IPS-18c (cell line): ENCODE results near the gene NOS1AP.

Experiments
- H3K4me3 ChIP-seq: 2 replicates; pipeline ENCODE4 v1.7.0; 2013; ENCODE audit warnings: low read depth, mild to moderate bottlenecking, low read length, moderate library complexity; ENCODE audit not compliant: insufficient read depth
- H3K9me3 ChIP-seq: one replicate; pipeline ENCODE4 v1.6.1; 2013; ENCODE audit warnings: mild to moderate bottlenecking, low read length, moderate library complexity; ENCODE audit not compliant: control insufficient read depth, insufficient read depth

NOS1AP gene

DNA sequence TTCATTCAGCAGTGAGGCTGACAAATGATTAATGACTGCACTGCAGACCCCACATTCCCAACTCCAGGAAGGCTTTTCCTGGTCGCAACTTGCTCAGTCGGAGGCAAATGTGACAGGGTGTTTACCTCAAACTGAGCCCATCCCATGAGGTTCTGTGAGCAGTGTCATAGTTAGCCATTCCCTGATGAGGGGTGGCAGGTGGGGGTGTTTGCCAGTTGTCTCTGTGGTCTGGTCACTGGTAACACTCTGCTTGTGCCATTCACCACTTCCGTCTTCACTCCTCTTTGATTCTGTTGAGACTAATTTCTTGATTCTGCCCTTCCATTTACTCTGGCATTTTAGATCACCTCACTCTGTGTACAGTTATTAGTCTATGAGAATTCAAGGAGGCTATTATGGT, 73.5 kb downstream of the NOS1AP start:
- Histone ChIP-seq H3K9me3 (no peaks in the 10 kb centered on the region), H3K4me3 (no peak overlapping the region)

DNA sequence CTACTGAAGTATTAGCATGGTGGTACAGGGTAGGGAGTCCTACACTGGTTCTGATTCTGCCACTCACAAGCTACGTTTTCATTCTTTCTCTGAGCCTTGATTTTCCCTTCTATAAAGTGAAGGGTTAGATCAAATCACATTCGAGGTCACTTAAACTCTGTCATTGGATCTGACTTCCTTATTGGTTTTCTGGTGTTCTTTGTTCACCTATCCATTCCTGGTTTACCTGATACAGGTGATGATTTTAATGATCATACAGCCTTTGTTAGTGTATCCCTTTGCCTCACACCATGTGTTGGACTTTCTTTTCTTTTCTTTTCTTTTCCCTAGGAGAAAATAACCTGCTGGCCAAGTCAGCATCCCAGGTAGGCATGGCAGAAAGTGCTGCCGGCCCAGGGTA, 74.8 kb downstream of the NOS1AP start:
- H3K9me3 ChIP-seq: no peaks in the 10 kb centered on the region
- no peak overlapping the region for H3K4me3 ChIP-seq

DNA sequence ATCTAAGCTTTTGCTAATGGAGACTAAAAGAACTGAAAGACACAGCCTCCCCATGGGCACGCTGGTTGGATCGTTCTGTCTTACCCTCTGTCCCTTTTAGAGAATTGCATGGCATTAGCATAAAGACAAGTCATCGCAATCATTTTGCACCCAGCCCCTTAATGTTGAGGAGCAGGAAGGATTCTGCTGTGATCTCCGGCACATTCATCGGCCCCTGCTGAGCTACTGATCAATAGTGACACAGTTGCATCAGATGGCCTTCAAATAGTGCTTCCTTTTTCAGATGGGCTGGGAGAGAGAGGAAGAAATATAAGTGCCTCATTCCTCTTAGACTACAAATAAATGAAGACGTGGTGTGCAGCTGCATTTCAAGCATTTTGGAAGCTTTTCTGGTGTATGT, 75.4 kb downstream of the NOS1AP start:
- Histone ChIP-seq H3K9me3 (no peaks in the 10 kb centered on the region), H3K4me3 (no peak overlapping the region)

DNA sequence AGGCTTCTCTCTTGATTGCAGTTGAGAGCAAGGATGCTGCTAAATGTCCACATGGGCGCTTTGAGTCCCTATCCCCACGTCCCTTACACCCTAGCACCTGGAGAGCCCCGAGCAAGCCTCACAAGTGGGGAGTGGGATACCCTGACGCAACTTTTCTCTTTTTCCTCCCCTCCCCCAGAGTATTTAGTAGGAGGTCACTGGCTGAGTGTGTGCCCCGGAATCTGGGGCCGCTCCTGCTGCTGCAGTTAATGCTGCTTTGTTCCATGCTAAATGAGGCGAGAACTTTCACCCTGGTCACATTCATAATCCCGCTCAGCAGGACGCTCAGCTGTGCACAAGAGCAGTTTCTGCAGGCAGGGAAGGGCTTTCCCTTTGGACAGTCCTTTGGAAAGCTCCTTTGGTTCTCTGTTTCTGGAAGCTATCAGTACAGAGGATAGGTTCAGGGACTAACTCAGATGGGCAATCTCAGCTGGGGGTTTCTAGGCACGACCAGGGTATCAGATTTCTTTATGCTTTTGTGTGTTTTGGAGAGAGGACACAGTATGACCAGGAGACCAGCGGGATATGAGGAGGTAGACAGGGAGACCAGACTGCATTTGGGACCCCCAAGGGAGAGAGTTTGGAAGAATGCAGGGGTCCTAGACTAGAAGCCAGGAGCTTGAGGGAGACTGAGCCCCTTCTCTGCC, 75.9 kb downstream of the NOS1AP start:
- Histone ChIP-seq H3K9me3 (no peaks in the 10 kb centered on the region), H3K4me3 (no peak overlapping the region)

DNA sequence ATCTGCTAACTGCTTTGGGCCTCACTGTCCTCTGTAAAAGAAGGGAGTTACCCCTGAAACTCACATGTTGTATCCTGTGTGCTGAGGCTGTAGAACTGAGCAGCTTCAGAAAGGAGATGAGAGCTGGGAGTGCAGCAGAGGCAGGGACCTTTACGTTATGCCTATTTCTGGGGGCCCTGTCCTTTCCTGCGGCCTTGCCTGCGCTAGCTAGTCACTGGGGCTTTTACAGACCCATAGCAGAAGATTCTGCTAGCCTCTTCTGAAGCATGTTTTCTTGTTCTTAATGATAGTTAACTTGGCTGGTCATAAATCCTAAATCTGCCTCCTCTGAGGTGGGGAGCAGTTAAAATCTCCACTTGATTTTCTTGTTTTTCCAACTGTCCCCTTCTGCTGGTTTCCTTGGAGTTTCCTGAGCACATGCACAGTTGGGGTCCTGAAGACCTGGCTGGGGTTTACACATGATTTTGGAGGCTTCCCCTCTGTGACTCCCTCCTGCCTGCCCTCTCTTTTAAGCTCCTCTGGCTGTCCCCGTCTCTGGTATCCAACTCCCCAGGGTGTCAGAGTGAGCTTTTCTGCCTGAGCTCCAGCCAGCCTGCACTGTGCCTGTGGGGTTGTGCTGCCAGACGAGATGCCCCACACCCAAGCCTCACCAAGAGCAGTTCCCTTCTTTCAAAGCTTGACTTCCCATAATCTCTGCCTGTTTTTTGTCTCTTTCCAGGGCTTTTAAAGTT, 76.6 kb downstream of the NOS1AP start:
- H3K4me3 ChIP-seq: no peak overlapping the region
- H3K9me3 ChIP-seq: no peaks in the 10 kb centered on the region

DNA sequence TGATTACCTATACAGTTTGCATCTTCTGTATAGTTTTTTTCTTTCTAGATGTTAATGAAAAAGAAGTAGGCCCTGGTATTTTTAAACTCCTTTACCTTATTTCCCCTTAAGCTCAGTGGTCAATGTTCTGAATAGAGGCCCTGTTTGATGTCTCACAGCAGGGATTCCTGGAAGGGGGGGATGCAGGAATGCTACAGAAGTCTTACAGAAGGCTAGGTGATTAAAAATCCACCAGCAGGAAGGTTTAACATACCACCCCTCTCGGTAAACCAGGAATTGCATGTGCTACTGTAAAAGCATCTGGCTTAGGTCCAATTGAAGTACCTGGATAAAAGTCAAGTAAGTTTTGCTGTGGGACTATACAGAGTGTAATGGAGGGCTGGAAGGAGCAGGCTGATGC, 78.3 kb downstream of the NOS1AP start:
- H3K9me3 ChIP-seq: no peaks in the 10 kb centered on the region
- H3K4me3 ChIP-seq: peak overlapping the region; percentile 11; the same call in 1 of the 2 replicates

DNA sequence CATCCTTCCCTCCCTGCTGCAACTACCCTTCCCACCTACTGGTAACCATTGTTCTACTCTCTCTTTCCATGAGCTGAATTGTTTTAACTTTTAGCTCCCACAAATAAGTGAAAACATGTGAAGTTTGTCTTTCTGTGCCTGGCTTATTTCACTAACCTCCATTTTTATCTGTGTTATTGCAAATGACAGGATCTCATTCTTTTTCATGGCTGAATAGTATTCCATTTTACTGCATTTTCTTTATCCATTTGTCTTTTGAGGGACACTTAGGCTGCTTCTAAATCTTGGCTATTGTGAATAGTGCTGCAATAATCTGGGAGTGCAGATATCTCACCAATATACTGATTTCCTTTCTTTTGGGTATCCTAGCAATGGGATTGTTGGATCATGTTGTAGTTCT, 80.6 kb downstream of the NOS1AP start:
- H3K4me3 ChIP-seq: no peak overlapping the region

DNA sequence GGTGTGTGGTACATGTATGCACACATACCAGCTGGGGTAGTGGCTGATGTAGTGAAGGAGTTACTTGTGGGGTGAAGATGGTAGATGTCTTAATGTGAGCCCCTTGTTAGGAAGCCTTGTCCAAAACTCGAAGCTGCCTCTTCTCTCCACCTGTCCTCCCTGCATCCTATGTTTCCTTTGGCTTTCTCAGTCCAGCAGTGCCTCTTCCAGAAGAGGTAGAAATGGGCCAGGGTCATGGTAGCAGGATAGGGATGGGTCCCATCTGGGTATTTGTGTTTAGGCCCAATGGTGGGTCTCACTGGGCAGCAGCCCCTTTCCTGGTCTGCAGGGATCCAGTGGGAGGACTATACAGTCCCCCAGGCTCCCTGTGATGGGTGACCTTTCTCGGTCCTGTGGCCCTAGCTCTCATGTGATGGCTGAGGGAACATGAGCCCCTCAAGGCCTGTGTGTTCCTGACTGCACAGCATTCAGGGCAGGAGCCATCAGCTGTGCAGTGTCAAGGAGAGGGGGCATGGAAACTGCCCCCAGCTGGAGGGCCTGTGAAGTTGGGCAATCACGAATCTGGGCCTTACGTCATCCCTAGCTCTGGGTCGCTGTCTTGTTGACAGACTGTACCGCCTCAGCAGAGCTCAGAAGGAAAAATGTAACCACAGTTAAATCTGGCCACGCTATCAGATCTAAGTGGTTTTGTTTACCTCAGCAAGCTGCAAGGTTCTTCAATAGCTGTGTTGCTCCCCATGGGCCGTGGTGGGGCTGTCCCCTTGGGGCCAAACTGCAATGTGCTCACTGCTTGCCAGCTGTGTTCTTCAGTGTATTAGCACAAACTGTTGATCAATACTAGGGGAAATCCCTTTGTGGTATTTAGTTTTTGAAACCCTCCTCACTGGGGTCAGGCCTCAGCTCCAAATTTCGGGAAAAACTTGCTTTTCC, 82.7 kb downstream of the NOS1AP start:
- Histone ChIP-seq H3K4me3 (no peak overlapping the region), H3K9me3 (no peaks in the 10 kb centered on the region)

More for the DNA sequence above, 80.6 kb downstream of the NOS1AP start:
- no peaks in the 10 kb centered on the region for H3K9me3 ChIP-seq

DNA sequence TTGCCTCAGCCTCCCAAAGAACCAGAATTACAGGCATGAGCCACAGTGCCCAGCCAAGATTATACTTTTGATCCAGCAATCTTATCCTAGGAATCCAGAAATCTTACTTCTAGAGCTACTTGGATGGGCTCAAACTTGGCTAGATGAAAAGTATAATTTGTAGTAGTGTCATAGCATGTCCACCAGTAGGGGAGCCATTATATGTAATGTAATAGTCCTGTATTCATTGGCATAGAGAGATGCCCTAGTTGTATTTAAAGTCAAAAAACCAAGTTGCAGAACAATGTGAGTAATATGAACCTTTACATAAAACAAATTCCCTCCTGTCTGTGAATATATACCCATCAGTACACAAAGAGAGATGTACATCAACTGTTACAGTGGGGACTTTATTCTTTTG, 83.9 kb downstream of the NOS1AP start:
- Histone ChIP-seq H3K9me3 (no peaks in the 10 kb centered on the region), H3K4me3 (no peak overlapping the region)

DNA sequence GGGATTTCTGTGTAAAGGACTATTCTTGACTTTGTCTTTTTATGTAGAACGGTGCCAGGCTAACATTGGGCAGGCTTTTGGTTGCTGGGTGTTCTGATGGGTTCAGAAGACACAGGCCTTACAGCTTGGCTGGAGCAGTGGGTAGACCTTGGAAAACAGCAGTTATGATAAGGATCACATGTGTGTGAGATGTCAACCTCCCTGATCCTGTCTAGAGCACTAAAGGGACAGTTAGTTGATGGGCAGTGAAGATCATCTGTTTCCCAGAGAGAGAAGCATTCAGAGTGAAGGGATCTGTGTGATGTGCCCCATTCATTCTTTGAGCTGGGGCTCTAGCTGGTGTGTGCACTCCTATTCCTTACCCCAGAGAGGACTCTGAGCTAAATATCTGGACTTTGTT, 88.0 kb downstream of the NOS1AP start:
- Histone ChIP-seq H3K4me3 (no peak overlapping the region), H3K9me3 (no peaks in the 10 kb centered on the region)

DNA sequence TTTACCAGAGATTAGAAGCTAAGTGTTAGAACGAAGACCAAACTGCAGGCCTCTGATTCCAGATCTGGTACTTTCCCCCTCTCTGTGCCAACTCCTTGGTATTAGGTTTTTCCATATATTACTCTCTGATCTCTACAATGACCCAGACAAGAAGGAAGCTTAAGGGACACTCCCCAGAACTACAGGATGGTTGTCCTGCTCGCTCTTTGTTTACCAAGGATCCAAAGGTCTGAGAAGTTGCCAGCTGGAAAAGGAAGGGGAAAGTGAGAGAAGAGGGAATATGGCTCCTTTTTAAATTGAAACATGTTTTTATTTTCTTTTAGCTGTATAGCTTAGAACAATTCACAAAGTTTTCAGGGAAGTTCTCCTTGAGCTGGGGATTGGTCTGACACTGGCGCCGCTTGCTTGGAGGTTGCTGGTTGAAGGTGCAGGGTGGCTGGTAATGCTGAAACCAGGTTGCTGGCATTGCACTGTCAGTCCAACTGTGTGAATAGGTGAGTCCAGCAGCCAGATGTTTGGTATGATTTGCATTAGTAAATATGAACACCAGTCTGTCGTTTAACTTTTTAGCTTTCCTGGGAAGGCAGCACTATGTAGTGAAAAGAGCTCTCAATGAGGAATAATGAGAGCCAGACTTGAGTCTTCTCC, 89.3 kb downstream of the NOS1AP start:
- Histone ChIP-seq H3K9me3 (no peaks in the 10 kb centered on the region), H3K4me3 (no peak overlapping the region)

DNA sequence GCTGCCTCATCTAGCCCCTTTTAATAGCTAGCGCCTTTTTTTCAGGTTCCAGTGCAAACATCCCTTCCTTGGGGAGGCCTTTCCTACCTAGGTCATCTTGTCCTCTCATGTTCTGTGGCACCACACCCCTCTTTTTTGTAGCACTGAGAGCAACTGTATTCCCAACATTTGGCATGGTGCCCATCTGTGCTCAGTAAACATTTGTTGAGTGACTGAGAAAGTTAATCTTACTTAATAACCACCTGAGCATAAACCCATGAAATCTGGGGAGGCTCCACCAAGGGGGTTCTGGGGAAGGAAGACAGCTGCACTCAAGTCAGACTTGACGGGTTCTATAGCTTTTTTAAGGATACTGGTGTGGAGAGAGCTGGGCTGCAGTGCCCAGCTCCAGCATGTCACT, 90.0 kb downstream of the NOS1AP start:
- Histone ChIP-seq H3K9me3 (no peaks in the 10 kb centered on the region), H3K4me3 (no peak overlapping the region)

DNA sequence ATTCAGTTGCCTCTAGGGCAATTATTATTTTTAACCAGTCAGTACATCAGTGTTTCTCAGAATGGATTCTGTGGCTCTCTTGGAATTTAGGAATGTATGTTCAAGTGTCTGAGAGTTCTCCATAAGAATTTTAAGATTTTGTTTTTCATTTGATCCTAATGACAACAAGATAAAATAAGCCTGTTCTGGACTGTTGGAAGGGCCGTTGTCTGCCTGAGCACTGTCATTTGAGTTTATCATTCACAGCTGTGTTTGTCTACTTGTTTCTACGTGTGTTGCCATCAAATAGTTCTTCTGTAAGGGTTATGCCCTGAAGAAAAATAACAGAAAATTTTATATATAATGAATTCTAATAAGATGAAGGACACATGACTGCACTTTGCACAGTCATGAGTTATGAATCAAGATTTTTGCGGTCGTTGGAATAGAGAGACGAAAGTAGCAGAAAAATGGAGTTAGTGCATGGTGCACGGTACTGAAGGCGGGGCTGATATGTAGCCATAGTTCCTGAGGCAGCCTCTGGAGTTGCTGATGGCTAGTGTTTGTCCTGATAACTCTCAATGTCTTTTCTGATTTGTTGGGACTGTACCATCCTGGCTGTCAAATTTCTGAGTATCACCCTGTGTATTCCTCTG, 92.5 kb downstream of the NOS1AP start:
- Histone ChIP-seq H3K4me3 (no peak overlapping the region), H3K9me3 (no peaks in the 10 kb centered on the region)

DNA sequence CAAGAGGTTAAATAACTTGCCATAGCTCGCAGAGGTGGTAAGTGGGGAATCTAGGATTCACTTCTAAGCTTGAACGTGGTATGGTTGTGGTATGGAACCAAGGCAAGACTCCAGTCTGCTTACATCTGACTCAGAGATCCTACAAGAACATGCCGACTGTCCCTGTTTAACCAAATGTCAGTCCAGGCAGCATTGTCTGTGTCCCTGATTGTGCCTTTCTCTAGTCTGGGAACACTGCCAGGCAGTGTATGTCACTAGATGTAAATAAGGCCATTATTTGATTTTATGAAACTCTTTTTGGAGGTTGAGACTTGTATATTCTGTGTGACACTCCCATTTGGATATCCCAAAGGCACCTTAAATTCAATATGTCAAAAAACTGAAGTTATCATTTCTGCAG, 96.0 kb downstream of the NOS1AP start:
- H3K9me3 ChIP-seq: no peaks in the 10 kb centered on the region
- no peak overlapping the region for H3K4me3 ChIP-seq

DNA sequence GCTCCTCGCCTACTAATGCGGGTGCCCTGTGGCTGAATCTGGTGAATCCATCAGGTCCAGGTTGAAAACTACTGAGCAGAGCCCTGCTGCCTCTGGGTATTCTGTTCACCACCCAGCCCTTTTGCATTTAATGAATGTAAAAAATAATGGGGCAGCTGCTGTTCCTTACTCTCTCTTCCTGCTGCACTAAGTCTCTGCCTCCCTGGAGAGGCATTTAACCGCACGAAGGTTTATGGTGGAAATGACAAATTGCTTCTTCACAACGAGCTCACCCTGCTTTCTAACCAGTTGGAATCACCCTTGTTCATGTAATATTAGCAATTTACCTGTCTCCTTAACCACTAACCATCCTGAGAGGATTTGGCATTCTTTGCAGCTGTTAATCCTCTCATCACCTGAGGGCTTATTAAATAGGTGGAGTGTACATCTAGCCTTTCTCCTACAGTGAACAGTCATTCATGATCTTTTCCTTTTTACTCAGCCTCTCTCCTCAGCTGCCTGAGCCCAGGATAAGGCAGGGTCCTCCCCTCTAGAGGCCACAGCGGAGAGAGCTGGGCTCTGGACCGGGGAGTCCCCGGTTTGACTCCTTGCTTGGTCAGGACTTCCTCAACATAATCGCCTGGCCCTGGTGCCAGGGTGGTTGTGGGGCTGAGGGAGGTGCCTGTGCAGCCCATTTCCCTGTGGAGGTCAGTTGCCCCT, 97.6 kb downstream of the NOS1AP start:
- no peaks in the 10 kb centered on the region for H3K9me3 ChIP-seq
- H3K4me3 ChIP-seq: no peak overlapping the region

DNA sequence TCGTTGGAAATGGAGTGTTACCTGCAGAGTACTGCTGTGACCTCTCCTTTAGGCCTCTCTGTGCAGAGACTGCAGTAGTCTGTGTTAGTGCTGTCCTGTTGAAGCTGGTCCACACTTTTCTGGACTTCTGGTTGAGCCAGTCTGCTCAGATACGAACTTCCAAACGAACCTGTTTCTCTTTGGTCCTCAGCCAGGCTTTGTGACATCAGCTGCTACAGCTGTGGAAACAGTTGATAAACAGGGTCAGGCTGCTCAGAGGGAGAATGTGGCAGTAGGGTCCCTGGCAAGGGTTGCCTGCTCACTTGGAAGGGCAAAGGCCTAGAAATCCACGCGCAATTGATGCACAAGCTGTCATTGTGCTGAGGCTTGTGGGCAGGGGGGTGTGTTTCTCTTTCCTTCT, 98.8 kb downstream of the NOS1AP start:
- Histone ChIP-seq H3K4me3 (no peak overlapping the region), H3K9me3 (no peaks in the 10 kb centered on the region)
